Hematopoietic multipotent progenitor cell treated with erythropoietin and hydrocortisone succinate and interleukin-3 and kit ligand, for 6 days (in vitro differentiated cells): ENCODE data around the gene NUP153.
A peak's percentile ranks its signal among the peaks of the same experiment; 100 is the strongest.
"Not testable (repeated sequence)": the region's sequence is repeated elsewhere in the genome, so short reads cannot be mapped to it uniquely, and the experiment has no call there.

Experiments
- DNase-seq: peaks from one replicate; pipeline ENCODE4 v3.0.0-alpha.2; 2015

The NUP153 gene

DNA sequence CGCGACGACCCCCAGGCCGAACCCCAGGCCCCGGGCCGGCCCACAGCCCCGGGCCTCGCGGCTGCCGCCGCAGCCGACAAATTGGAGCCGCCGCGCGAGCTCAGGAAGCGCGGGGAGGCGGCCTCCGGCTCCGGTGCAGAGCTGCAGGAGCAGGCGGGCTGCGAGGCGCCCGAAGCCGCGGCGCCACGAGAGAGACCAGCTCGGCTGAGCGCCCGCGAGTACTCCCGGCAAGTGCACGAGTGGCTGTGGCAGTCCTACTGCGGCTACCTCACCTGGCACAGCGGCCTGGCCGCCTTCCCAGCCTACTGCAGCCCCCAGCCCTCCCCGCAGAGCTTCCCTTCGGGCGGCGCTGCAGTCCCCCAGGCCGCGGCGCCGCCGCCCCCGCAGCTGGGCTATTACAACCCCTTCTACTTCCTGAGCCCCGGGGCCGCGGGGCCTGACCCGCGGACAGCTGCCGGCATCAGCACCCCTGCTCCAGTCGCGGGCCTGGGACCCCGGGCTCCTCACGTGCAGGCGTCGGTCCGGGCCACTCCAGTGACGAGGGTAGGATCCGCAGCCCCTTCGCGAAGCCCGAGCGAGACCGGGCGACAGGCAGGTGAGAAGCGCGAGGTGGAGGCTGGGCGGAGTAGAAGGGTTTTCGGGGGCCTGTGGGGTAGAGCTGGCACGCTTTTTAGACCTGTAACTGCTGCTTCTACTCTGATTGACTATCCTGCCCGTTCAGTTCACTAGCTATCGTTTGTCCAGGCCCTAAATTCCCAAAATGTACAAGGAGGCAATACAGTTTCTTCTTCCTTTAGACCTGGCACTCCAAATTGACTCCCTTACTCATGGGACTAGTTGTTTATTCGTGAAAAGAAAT lies 106.0 kb downstream of the NUP153 start:
- DNase-seq = peak; percentile 48

GRCh38 chr6:17599877-17600526 lies 106.7 kb downstream of the NUP153 start, which contains the start of gene FAM8A1:
Gene FAM8A1, plus strand, starts transcription at chr6:17600302. Its CDS starts 108 bp downstream, at chr6:17600410.
- peak; percentile 96 for DNase-seq

GRCh38 chr6:17596085-17596484 lies 110.6 kb downstream of the NUP153 start:
- no peak for DNase-seq

- no peak for DNase-seq
Measured at GRCh38 chr6:17593246-17593645, 113.5 kb downstream of the NUP153 start.

- DNase-seq = no peak
Measured at GRCh38 chr6:17591287-17591686, 115.4 kb downstream of the NUP153 start.

GRCh38 chr6:17589406-17590096 lies 117.2 kb downstream of the NUP153 start:
- DNase-seq = no peak

DNA sequence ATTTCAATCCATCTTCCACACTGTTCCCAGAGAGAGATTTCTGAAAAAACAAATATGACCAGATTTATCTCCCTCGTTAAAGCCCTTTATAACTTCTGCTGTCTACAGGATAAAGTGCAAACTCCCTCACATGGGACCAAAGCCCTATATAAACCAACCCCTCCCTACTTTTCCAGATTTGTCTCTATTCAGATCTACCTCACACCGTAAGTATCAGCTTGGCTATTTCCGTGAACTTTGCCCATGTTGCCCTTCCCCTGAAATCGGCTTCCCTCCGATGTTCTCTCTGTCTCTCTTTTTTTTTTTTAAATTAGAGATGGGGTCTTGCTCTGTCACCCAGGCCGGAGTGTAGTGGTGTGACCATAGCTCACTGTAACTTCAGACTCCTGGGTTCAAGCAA lies 118.7 kb downstream of the NUP153 start:
- DNase-seq = no peak

DNA sequence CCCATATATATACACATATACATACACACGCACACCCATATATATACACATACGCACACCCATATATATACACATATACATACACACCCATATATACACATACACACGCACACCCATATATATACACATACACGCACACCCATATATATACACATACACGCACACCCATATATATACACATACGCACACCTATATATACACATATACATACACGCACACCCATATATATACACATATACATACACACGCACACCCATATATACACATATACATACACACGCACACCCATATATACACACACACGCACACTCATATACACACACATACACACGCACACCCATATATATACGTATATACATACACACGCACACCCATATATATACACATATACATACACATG lies 120.1 kb downstream of the NUP153 start:
- not testable (repeated sequence) for DNase-seq

- peak; percentile 44 for DNase-seq
Measured at GRCh38 chr6:17585766-17586490, 120.8 kb downstream of the NUP153 start.

- peak; percentile 85 for DNase-seq
Measured at GRCh38 chr6:17584241-17584803, 122.4 kb downstream of the NUP153 start.

DNA sequence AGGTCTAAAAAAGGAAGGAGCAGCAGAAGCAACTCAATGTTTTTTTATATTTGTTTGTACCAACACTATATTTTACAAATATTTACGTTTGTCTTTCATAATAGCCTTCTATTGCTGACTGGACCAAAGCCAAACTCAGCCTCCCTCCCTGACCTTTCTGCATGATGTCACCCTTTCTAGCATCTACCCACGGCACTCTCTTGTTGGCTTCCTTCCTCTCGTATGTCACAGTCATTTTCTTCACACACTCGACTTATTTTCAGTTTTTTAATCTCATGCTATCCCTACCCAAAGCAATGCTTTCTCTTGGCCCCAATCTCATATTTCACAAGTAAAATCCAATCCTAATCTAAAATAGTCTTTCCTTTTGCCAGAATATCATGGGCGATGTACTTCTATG lies 122.9 kb downstream of the NUP153 start:
- no peak for DNase-seq

GRCh38 chr6:17581282-17581681 lies 125.4 kb downstream of the NUP153 start:
- DNase-seq = not testable (repeated sequence)

- peak; percentile 61 for DNase-seq
Measured at GRCh38 chr6:17580518-17581048, 126.1 kb downstream of the NUP153 start.

DNA sequence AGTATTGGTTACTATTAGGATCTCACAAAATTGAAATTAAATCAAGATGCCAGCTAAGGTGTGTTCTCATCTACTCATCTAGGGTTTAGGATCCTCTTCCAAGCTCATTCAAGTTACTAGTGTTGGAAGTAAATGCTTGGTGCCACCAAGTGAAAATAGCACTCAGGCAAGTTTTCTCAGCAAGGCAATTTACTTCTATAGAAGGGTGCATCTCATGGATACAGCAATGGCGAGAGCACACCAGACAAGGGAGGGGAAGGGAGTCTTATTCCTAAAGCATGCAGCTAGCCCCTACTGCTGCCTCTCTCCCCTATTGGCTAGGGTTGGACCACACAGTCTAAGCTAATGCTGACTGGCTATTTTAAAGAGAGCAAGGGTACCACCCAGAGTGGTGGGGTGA lies 129.7 kb downstream of the NUP153 start:
- DNase-seq = no peak

DNA sequence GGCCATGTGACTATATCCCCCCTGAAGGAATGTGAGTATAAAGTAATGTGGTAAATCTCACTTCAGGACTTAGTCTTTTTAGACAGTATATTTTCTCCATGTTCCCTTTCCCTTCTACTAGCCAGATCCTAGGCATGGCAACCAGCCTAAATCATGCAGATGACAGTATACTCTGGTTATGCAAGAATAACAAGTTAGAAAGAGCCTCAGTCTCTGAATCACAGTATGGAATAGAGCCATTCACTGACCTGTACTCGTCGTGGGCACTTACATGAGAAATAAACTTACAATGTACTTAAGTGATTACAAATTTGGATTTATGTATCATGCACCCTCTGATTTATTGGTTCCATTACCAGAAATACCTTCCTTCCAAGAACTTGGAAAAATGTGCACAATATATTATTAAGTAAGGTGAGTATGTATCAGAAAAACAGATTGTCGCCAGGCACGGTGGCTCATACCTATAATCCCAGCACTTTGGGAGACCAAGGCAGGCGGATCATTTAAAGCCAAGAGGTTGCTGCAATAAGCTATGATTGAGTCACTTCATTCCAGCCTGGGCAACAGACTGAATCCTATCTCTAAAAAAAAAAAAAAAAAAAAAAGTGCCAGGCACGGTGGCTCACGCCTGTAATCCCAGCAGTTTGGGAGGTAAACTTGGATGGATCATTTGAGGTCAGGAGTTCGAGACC lies 131.7 kb downstream of the NUP153 start:
- no peak for DNase-seq

- no peak for DNase-seq
Measured at GRCh38 chr6:17565399-17565798, 141.3 kb downstream of the NUP153 start.
